ENCODE measurements around the gene ZNF438.

DNA sequence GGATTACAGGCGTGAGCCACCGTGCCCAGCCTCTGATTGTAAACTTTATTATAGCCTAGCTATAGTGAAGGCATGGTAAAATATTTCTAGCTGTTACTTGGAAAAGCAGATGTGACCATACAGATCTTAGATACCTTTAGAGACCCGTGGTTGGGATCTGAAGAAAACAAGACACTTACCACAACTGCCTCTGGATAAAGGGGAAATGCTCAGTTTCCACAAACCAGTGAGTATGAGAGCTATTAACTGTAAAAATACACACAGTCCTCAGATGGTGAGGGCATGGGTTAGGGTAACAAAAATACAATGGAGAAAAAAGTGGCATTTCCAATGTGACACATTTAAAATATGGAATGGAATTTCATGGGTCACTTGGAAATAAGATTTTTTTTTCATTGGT, 63.0 kb downstream of the ZNF438 start:
- TF ChIP-seq BHLHE40 (IDR thresholded peaks at IDR 0.05; ENCODE audit: borderline replicate concordance) (no peak), LEF1 (IDR thresholded peaks at IDR 0.05; ENCODE audit: borderline replicate concordance) (no peak)
